Fibroblast of skin of left biceps (primary cell): ENCODE results near the gene POC1B.

Experiments used
- DNase-seq, 2 experiments: peaks; one replicate each; pipeline ENCODE4 v3.0.0-alpha.2; 2013; ENCODE audit warnings: low read depth in 2 of 2

POC1B gene

GRCh38 chr12:89525824-89526770 is at the start of gene POC1B:
Gene POC1B, minus strand, starts transcription at chr12:89526047. Its CDS starts 152 bp downstream, at chr12:89525895.
- peak in 1 of 2 experiments; percentile 34 for DNase-seq

GRCh38 chr12:89575374-89575773 is 49.5 kb upstream of the POC1B start:
- DNase-seq: peak; percentile 17

- peak; percentile 80 to 84 for DNase-seq
These were observed 48.9 kb upstream of the POC1B start for GRCh38 chr12:89574736-89575208.

GRCh38 chr12:89573051-89573810 is 47.4 kb upstream of the POC1B start:
- no peak for DNase-seq

GRCh38 chr12:89571491-89572195 is 45.8 kb upstream of the POC1B start:
- peak; percentile 31 to 39 for DNase-seq

GRCh38 chr12:89568484-89568883 is 42.6 kb upstream of the POC1B start:
- no peak for DNase-seq

GRCh38 chr12:89567691-89568239 is 41.9 kb upstream of the POC1B start:
- DNase-seq: no peak

GRCh38 chr12:89566615-89567014 is 40.8 kb upstream of the POC1B start:
- no peak for DNase-seq

GRCh38 chr12:89565002-89565401 is 39.2 kb upstream of the POC1B start:
- no peak for DNase-seq

- DNase-seq: no peak
These were observed 33.9 kb upstream of the POC1B start for GRCh38 chr12:89559753-89560152.

GRCh38 chr12:89556976-89557375 is 31.1 kb upstream of the POC1B start:
- no peak for DNase-seq

- no peak for DNase-seq
These were observed 26.5 kb upstream of the POC1B start for GRCh38 chr12:89552376-89552775.

- DNase-seq: no peak
These were observed 25.9 kb upstream of the POC1B start for GRCh38 chr12:89551747-89552146.

GRCh38 chr12:89547101-89547500 is 21.3 kb upstream of the POC1B start:
- no peak for DNase-seq

GRCh38 chr12:89546151-89546550 is 20.3 kb upstream of the POC1B start:
- no peak for DNase-seq

GRCh38 chr12:89544681-89545184 is 18.9 kb upstream of the POC1B start:
- no peak for DNase-seq

GRCh38 chr12:89544022-89544421 is 18.2 kb upstream of the POC1B start:
- no peak for DNase-seq

GRCh38 chr12:89542912-89543592 is 17.2 kb upstream of the POC1B start:
- DNase-seq: peak; percentile 58 to 60

GRCh38 chr12:89542236-89542635 is 16.4 kb upstream of the POC1B start:
- no peak for DNase-seq

GRCh38 chr12:89540586-89540985 is 14.7 kb upstream of the POC1B start:
- DNase-seq: no peak
